Measurements from ENCODE around the gene GALNT9. TPM values are rescaled to one million over a fixed set of nuclear protein-coding genes. Genes with fewer than 3 reads are reported as not detected.

Gene GALNT9
- total RNA-seq, 1 donor from 2014 or later, result not detected

DNA sequence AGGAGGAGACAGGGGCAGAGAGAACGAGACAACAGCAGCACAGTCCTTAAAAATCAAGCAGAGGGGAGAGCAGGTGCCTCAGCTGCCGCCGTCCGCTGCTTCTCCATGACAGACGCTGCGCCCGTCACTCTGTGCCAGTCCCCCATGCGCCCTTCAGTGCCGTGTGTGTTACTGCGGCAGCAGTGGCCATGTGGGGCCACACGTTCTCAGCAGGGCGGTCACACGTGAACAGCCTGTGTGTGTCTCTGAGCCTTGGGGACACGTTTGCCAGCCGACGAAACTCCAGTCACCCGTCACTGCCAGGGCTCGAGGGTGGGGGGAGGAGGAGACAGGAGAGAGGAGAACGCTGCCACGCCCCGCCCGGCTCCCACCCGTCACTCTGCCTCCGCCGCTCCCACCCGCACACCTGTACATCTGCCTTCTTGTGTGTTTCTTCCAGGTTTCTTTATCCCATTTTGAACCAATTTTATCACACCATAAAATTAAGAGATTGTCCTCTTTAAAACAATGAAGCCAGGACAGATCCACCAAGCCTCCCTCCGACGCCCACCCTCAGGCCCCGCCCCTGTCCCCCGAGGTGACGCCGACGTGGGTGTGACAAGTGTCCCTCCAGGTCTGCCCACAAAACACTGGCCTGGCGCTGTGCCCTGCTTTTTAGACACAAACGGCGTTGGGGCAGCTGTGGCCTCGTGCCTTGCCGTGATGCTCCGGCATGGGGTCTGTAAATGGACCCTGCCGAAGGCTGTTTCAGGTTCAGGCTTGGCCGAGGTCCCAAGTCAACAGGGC, 58.2 kb downstream of the GALNT9 start:
- DNase-seq (ENCODE audit: low read depth), result no peak
- TF ChIP-seq, protein P1, sequence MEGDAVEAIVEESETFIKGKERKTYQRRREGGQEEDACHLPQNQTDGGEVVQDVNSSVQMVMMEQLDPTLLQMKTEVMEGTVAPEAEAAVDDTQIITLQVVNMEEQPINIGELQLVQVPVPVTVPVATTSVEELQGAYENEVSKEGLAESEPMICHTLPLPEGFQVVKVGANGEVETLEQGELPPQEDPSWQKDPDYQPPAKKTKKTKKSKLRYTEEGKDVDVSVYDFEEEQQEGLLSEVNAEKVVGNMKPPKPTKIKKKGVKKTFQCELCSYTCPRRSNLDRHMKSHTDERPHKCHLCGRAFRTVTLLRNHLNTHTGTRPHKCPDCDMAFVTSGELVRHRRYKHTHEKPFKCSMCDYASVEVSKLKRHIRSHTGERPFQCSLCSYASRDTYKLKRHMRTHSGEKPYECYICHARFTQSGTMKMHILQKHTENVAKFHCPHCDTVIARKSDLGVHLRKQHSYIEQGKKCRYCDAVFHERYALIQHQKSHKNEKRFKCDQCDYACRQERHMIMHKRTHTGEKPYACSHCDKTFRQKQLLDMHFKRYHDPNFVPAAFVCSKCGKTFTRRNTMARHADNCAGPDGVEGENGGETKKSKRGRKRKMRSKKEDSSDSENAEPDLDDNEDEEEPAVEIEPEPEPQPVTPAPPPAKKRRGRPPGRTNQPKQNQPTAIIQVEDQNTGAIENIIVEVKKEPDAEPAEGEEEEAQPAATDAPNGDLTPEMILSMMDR (IDR thresholded peaks at IDR 0.05; ENCODE audit: insufficient read depth, low read length, severe bottlenecking), result no peak
- Histone ChIP-seq H3K4me3 (ENCODE audit: low read depth, low read length) (no peak overlapping the region), H3K36me3 (ENCODE audit: control insufficient read depth, insufficient read depth, low read length) (no peaks in the 10 kb centered on the region), H3K27me3 (ENCODE audit: control insufficient read depth, insufficient read depth, low read length) (no peaks in the 10 kb centered on the region)
- no peak for FAIRE-seq

GRCh38 chr12:132270516-132270915, 58.9 kb downstream of the GALNT9 start:
- Histone ChIP-seq H3K27me3 (ENCODE audit: control insufficient read depth, insufficient read depth, low read length) (no peaks in the 10 kb centered on the region), H3K36me3 (ENCODE audit: control insufficient read depth, insufficient read depth, low read length) (no peaks in the 10 kb centered on the region), H3K4me3 (ENCODE audit: low read depth, low read length) (no peak overlapping the region)
- DNase-seq (ENCODE audit: low read depth) (no peak), FAIRE-seq (no peak)
- TF ChIP-seq, protein P1 (IDR thresholded peaks at IDR 0.05; ENCODE audit: insufficient read depth, low read length, severe bottlenecking), result no peak

DNA sequence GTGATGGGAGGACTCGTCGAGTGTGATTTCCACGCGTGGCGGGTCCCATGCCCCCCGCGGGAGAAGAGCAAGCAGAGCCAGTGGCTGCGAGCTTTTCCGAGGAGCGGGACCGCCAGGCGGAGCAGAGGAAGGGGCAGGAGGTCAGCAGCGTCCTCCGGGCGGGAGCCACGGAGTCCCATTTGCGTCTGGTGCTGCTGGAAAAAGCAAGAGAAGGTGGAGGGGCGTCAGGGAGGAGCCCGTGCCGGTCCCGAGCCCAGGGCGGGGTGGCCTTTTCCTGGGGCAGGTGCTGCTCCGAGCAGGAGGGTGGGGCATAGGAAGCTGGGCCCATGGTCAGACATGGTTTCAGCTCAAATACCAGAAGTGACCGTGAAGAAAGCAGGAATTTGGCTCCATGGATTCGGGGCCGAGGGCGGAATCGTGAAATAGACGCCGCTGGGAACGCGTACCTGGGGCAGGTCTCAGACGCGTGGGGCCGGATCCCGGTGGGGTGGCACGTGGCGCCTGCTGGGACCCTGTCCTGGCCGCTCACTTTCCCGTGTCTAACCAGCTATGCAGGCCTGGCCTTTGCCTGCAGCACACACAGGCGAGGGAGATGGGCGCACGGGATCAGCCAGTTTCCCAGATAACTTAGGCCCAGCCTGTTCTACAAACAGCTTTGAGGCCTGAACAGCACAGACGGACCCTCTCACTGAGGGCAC, 60.0 kb downstream of the GALNT9 start:
- FAIRE-seq (no peak), DNase-seq (ENCODE audit: low read depth) (no peak)
- TF ChIP-seq, protein P1 (IDR thresholded peaks at IDR 0.05; ENCODE audit: insufficient read depth, low read length, severe bottlenecking), result no peak
- Histone ChIP-seq H3K27me3 (ENCODE audit: control insufficient read depth, insufficient read depth, low read length) (no peaks in the 10 kb centered on the region), H3K36me3 (ENCODE audit: control insufficient read depth, insufficient read depth, low read length) (no peaks in the 10 kb centered on the region), H3K4me3 (ENCODE audit: low read depth, low read length) (no peak overlapping the region)

- Histone ChIP-seq H3K27me3 (ENCODE audit: control insufficient read depth, insufficient read depth, low read length) (no peaks in the 10 kb centered on the region), H3K4me3 (ENCODE audit: low read depth, low read length) (no peak overlapping the region), H3K36me3 (ENCODE audit: control insufficient read depth, insufficient read depth, low read length) (no peaks in the 10 kb centered on the region)
- TF ChIP-seq, protein P1 (IDR thresholded peaks at IDR 0.05; ENCODE audit: insufficient read depth, low read length, severe bottlenecking), result no peak
- DNase-seq (ENCODE audit: low read depth) (no peak), FAIRE-seq (no peak)
These were observed 60.7 kb downstream of the GALNT9 start for GRCh38 chr12:132268674-132269073.

- Histone ChIP-seq H3K4me3 (ENCODE audit: low read depth, low read length) (no peak overlapping the region), H3K36me3 (ENCODE audit: control insufficient read depth, insufficient read depth, low read length) (no peaks in the 10 kb centered on the region), H3K27me3 (ENCODE audit: control insufficient read depth, insufficient read depth, low read length) (no peaks in the 10 kb centered on the region)
- no peak for FAIRE-seq
- TF ChIP-seq, protein P1 (IDR thresholded peaks at IDR 0.05; ENCODE audit: insufficient read depth, low read length, severe bottlenecking), result no peak
- DNase-seq (ENCODE audit: low read depth), result no peak
These were observed 61.5 kb downstream of the GALNT9 start for GRCh38 chr12:132267873-132268272.
